Naive B cell (primary cell): Measurements from ENCODE around the gene ADAM33. TPM values are rescaled to one million over a fixed set of nuclear protein-coding genes. Genes with fewer than 3 reads are reported as not detected.

Experiments
- ATAC-seq, 2 donors: fragments of 150-1000 bp; cut with Tn5 transposase; 2 replicates each; pipeline ENCODE4 v1.10.0; 2021; ENCODE audit warnings: low read depth in 2 of 2, mild to moderate bottlenecking in 2 of 2, moderate library complexity in 2 of 2
- DNase-seq: peaks from one replicate; pipeline ENCODE4 v3.0.0; 2022
- H3K27ac Mint-ChIP-seq, 6 donors: one replicate each; pipeline ENCODE4 v1.8.0; 2020 to 2022; ENCODE audit warnings: mild to moderate bottlenecking in 6 of 6, mixed read lengths in 6 of 6, moderate library complexity in 5 of 6, inconsistent platforms in 2 of 6
- H3K27me3 Mint-ChIP-seq, 3 donors: one replicate each; pipeline ENCODE4 v1.8.0; 2021 to 2022; ENCODE audit warnings: mixed read lengths in 3 of 3, mild to moderate bottlenecking in 1 of 3
- H3K36me3 Mint-ChIP-seq, 2 donors: one replicate each; pipeline ENCODE4 v1.8.0; 2020 to 2022; ENCODE audit warnings: mixed read lengths in 2 of 2, inconsistent platforms in 1 of 2, mild to moderate bottlenecking in 1 of 2
- H3K4me1 Mint-ChIP-seq, 3 donors: one replicate each; pipeline ENCODE4 v1.8.0; 2020 to 2022; ENCODE audit warnings: mixed read lengths in 3 of 3, inconsistent platforms in 1 of 3, mild to moderate bottlenecking in 1 of 3, moderate library complexity in 1 of 3
- H3K4me3 Mint-ChIP-seq, 8 donors: one replicate each; pipeline ENCODE4 v1.8.0; 2020 to 2022; ENCODE audit warnings: mild to moderate bottlenecking in 8 of 8, mixed read lengths in 8 of 8, moderate library complexity in 8 of 8, inconsistent platforms in 2 of 8
- H3K9me3 Mint-ChIP-seq, 7 donors: one replicate each; pipeline ENCODE4 v1.8.0; 2020 to 2022; ENCODE audit warnings: mixed read lengths in 7 of 7, mild to moderate bottlenecking in 5 of 7, inconsistent platforms in 2 of 7, moderate library complexity in 1 of 7
- polyA plus RNA-seq, 6 donors: library from polyadenylated mRNA; unstranded; fragments of 300-500 nt; fragmentation: Illumina TruSeq; gene quantifications; one replicate each; pipeline ENCODE4 v1.2.3, GENCODE V29; 2021; ENCODE audit warnings: low read depth in 6 of 6

ADAM33 gene
- polyA plus RNA-seq, 6 donors from 2014 or later = not detected

GRCh38 chr20:3674995-3675900 is 6.6 kb downstream of the ADAM33 start:
- Mint-ChIP-seq H3K27me3 (peaks cover 27 to 83% (median 79%) of the 10 kb centered on the region in 3 donors), H3K4me3 (peak overlapping the region in 1 of 8 donors; percentile 55), H3K4me1 (peaks cover 6 to 18% (median 11%) of the 10 kb centered on the region in 3 donors), H3K36me3 (no peaks in the 10 kb centered on the region), H3K27ac (peak overlapping the region in 1 of 6 donors; percentile 70), H3K9me3 (peaks cover 0 to 2% (median 0%) of the 10 kb centered on the region in 7 donors)
- DNase-seq = no peak
- no peak for ATAC-seq

- H3K36me3 Mint-ChIP-seq = no peaks in the 10 kb centered on the region
- ATAC-seq = no peak
Observed at GRCh38 chr20:3674447-3674846, 7.4 kb downstream of the ADAM33 start.

GRCh38 chr20:3673221-3674070 is 8.4 kb downstream of the ADAM33 start:
- Mint-ChIP-seq H3K27me3 (peaks cover 23 to 77% (median 71%) of the 10 kb centered on the region in 3 donors), H3K4me1 (peaks cover 6 to 19% (median 11%) of the 10 kb centered on the region in 3 donors), H3K27ac (no peak overlapping the region), H3K36me3 (no peaks in the 10 kb centered on the region), H3K4me3 (peak overlapping the region in 1 of 8 donors; percentile 16), H3K9me3 (peaks cover 0 to 2% (median 0%) of the 10 kb centered on the region in 7 donors)
- DNase-seq (no peak), ATAC-seq (no peak)

More at GRCh38 chr20:3674447-3674846, 7.4 kb downstream of the ADAM33 start:
- Mint-ChIP-seq H3K27me3 (peaks cover 23 to 81% (median 79%) of the 10 kb centered on the region in 3 donors), H3K4me1 (peaks cover 6 to 19% (median 11%) of the 10 kb centered on the region in 3 donors), H3K9me3 (peaks cover 0 to 2% (median 0%) of the 10 kb centered on the region in 7 donors), H3K4me3 (peak overlapping the region in 1 of 8 donors; percentile 74), H3K27ac (no peak overlapping the region)
- no peak for DNase-seq

GRCh38 chr20:3672547-3673171 is 9.2 kb downstream of the ADAM33 start:
- peaks cover 6 to 19% (median 11%) of the 10 kb centered on the region in 3 donors for H3K4me1 Mint-ChIP-seq
- H3K27me3 Mint-ChIP-seq = peaks cover 23 to 80% (median 69%) of the 10 kb centered on the region in 3 donors
- H3K27ac Mint-ChIP-seq = no peak overlapping the region

GRCh38 chr20:3671986-3672546 is 9.7 kb downstream of the ADAM33 start:
- ATAC-seq = no peak
- H3K4me3 Mint-ChIP-seq = peak overlapping the region in 1 of 8 donors; percentile 29

More at GRCh38 chr20:3672547-3673171, 9.2 kb downstream of the ADAM33 start:
- ATAC-seq (peak in 1 of 2 donors; percentile 14), DNase-seq (no peak)
- H3K9me3 Mint-ChIP-seq = peaks cover 0 to 2% (median 0%) of the 10 kb centered on the region in 7 donors
- peak overlapping the region in 1 of 8 donors; percentile 16 for H3K4me3 Mint-ChIP-seq
- no peaks in the 10 kb centered on the region for H3K36me3 Mint-ChIP-seq

GRCh38 chr20:3670945-3671344 is 10.9 kb downstream of the ADAM33 start:
- H3K4me1 Mint-ChIP-seq = peaks cover under 1 to 11% (median 6%) of the 10 kb centered on the region in 3 donors
- DNase-seq (no peak), ATAC-seq (no peak)
- H3K4me3 Mint-ChIP-seq = peak overlapping the region in 1 of 8 donors; percentile 5
- peaks cover 17 to 74% (median 64%) of the 10 kb centered on the region in 3 donors for H3K27me3 Mint-ChIP-seq
- no peaks in the 10 kb centered on the region for H3K36me3 Mint-ChIP-seq
- H3K9me3 Mint-ChIP-seq = peaks cover 0 to 2% (median 0%) of the 10 kb centered on the region in 7 donors
- no peak overlapping the region for H3K27ac Mint-ChIP-seq

More at GRCh38 chr20:3671986-3672546, 9.7 kb downstream of the ADAM33 start:
- H3K9me3 Mint-ChIP-seq = peaks cover 0 to 2% (median 0%) of the 10 kb centered on the region in 7 donors
- peaks cover 23 to 74% (median 73%) of the 10 kb centered on the region in 3 donors for H3K27me3 Mint-ChIP-seq
- DNase-seq = no peak
- no peaks in the 10 kb centered on the region for H3K36me3 Mint-ChIP-seq
- no peak overlapping the region for H3K27ac Mint-ChIP-seq
- peaks cover 6 to 18% (median 11%) of the 10 kb centered on the region in 3 donors for H3K4me1 Mint-ChIP-seq

- H3K27ac Mint-ChIP-seq = no peak overlapping the region
- no peaks in the 10 kb centered on the region for H3K36me3 Mint-ChIP-seq
- H3K4me3 Mint-ChIP-seq = no peak overlapping the region
- DNase-seq (no peak), ATAC-seq (no peak)
- peaks cover 0 to 2% (median 0%) of the 10 kb centered on the region in 7 donors for H3K9me3 Mint-ChIP-seq
- peaks cover 15 to 70% (median 60%) of the 10 kb centered on the region in 3 donors for H3K27me3 Mint-ChIP-seq
- peaks cover 2 to 11% (median 6%) of the 10 kb centered on the region in 3 donors for H3K4me1 Mint-ChIP-seq
Observed at GRCh38 chr20:3670511-3670910, 11.3 kb downstream of the ADAM33 start.

GRCh38 chr20:3669710-3670367 is 12.0 kb downstream of the ADAM33 start:
- peak overlapping the region in 1 of 8 donors; percentile 43 for H3K4me3 Mint-ChIP-seq
- H3K27ac Mint-ChIP-seq = no peak overlapping the region
- peaks cover 8 to 63% (median 53%) of the 10 kb centered on the region in 3 donors for H3K27me3 Mint-ChIP-seq
- DNase-seq = no peak
- peaks cover 2 to 12% (median 11%) of the 10 kb centered on the region in 3 donors for H3K4me1 Mint-ChIP-seq
- no peak for ATAC-seq
- peaks cover 0 to 2% (median 0%) of the 10 kb centered on the region in 7 donors for H3K9me3 Mint-ChIP-seq
- no peaks in the 10 kb centered on the region for H3K36me3 Mint-ChIP-seq

- Mint-ChIP-seq H3K4me1 (peaks cover 2 to 13% (median 7%) of the 10 kb centered on the region in 3 donors), H3K9me3 (peaks cover 0 to 2% (median 0%) of the 10 kb centered on the region in 7 donors), H3K27me3 (peaks cover 8 to 57% (median 41%) of the 10 kb centered on the region in 3 donors), H3K27ac (peak overlapping the region in 1 of 6 donors; percentile 8), H3K36me3 (no peaks in the 10 kb centered on the region), H3K4me3 (no peak overlapping the region)
- ATAC-seq = no peak
- DNase-seq = no peak
Observed at GRCh38 chr20:3667434-3668037, 14.3 kb downstream of the ADAM33 start.

- Mint-ChIP-seq H3K4me1 (peaks cover 4 to 15% (median 10%) of the 10 kb centered on the region in 3 donors), H3K27me3 (peaks cover 9 to 52% (median 43%) of the 10 kb centered on the region in 3 donors), H3K27ac (no peak overlapping the region), H3K36me3 (no peaks in the 10 kb centered on the region), H3K9me3 (peaks cover 0 to 2% (median 0%) of the 10 kb centered on the region in 7 donors), H3K4me3 (no peak overlapping the region)
- no peak for ATAC-seq
- DNase-seq = no peak
Observed at GRCh38 chr20:3663858-3664257, 18.0 kb downstream of the ADAM33 start.

GRCh38 chr20:3663031-3663701 is 18.6 kb downstream of the ADAM33 start, which contains the start of gene GFRA4:
Gene GFRA4 (minus strand): TSS chr20:3663399. CDS start chr20:3663399, 0 bp downstream.
- H3K4me3 Mint-ChIP-seq = peak within 1 kb of the TSS in 1 of 8 donors; percentile 59
- H3K27ac Mint-ChIP-seq = no peak within 1 kb of the TSS
- H3K9me3 Mint-ChIP-seq = peaks cover 0 to 3% (median 0%) of the 10 kb centered on the region in 7 donors
- peaks cover 9 to 53% (median 39%) of the 10 kb centered on the region in 3 donors for H3K27me3 Mint-ChIP-seq
- no peak for ATAC-seq
- no peaks in the 10 kb centered on the region for H3K36me3 Mint-ChIP-seq
- peaks cover 6 to 18% (median 13%) of the 10 kb centered on the region in 3 donors for H3K4me1 Mint-ChIP-seq
- no peak for DNase-seq
